Cardiac muscle cell (in vitro differentiated cells and primary cell): ENCODE data around the gene MYL6B. TPM values are rescaled to one million over a fixed set of nuclear protein-coding genes. Genes with fewer than 3 reads are reported as not detected.
A peak's percentile ranks its signal among the peaks of the same experiment; 100 is the strongest.

ENCODE experiments used
- DNase-seq, 2 donors: peaks; one replicate each; pipeline versions ENCODE4 v3.0.0 to v3.0.0-alpha.2; 2010 to 2017; ENCODE audit warnings: low read depth in 1 of 2, low spot score in 1 of 2
- H3K27ac ChIP-seq: fragments of 200-600 bp; sonication (generic); 2 replicates; pipeline ENCODE4 v1.5.1; 2016
- H3K27me3 ChIP-seq: fragments of 200-600 bp; sonication (generic); 2 replicates; pipeline ENCODE4 v1.6.0; 2016; ENCODE audit warnings: control low read depth
- H3K36me3 ChIP-seq: fragments of 200-600 bp; sonication (generic); 2 replicates; pipeline ENCODE4 v1.5.1; 2016; ENCODE audit warnings: control low read depth
- H3K4me1 ChIP-seq: fragments of 200-600 bp; sonication (generic); 2 replicates; pipeline ENCODE4 v1.8.1; 2017; ENCODE audit warnings: low read depth, mild to moderate bottlenecking, mixed run types
- H3K4me3 ChIP-seq: fragments of 200-600 bp; sonication (generic); 2 replicates; pipeline ENCODE4 v1.5.1; 2016; ENCODE audit warnings: mild to moderate bottlenecking
- H3K9me3 ChIP-seq: fragments of 200-600 bp; sonication (generic); 2 replicates; pipeline ENCODE4 v1.5.1; 2017; ENCODE audit warnings: low read depth, mild to moderate bottlenecking, control low read depth
- CTCF ChIP-seq: IDR thresholded peaks from 2 replicates; pipeline ENCODE4 v1.5.1; 2012; ENCODE audit warnings: low read depth, mild to moderate bottlenecking, low read length
- polyA plus RNA-seq: library from polyadenylated mRNA; unstranded; fragments of >200 nt; fragmentation: Nextera tagmentation; extraction: Ambion mirVana; gene quantifications from 2 replicates; pipeline ENCODE4 v1.2.1, GENCODE V29; 2016
- total RNA-seq: library from RNA; depleted of rRNA; stranded (reverse); fragments of >200 nt; gene quantifications from 2 replicates; pipeline ENCODE4 v1.2.3, GENCODE V29; 2016

MYL6B gene
- total and polyA plus RNA-seq, 2 experiments from 2014 or later: 142 to 293 TPM

GRCh38 chr12:56159482-56160192, 7.2 kb downstream of the MYL6B start:
- TF ChIP-seq CTCF: no peak
- H3K27me3 ChIP-seq: no peaks in the 10 kb centered on the region
- peaks cover 28% of the 10 kb centered on the region for H3K4me1 ChIP-seq
- H3K27ac ChIP-seq: peak overlapping the region; percentile 100
- H3K36me3 ChIP-seq: peaks cover 60% of the 10 kb centered on the region
- no peak for DNase-seq
- H3K4me3 ChIP-seq: peak overlapping the region; percentile 86
- H3K9me3 ChIP-seq: no peaks in the 10 kb centered on the region

- H3K36me3 ChIP-seq: peaks cover 61% of the 10 kb centered on the region
These were observed 7.9 kb downstream of the MYL6B start for GRCh38 chr12:56160193-56160763.

DNA sequence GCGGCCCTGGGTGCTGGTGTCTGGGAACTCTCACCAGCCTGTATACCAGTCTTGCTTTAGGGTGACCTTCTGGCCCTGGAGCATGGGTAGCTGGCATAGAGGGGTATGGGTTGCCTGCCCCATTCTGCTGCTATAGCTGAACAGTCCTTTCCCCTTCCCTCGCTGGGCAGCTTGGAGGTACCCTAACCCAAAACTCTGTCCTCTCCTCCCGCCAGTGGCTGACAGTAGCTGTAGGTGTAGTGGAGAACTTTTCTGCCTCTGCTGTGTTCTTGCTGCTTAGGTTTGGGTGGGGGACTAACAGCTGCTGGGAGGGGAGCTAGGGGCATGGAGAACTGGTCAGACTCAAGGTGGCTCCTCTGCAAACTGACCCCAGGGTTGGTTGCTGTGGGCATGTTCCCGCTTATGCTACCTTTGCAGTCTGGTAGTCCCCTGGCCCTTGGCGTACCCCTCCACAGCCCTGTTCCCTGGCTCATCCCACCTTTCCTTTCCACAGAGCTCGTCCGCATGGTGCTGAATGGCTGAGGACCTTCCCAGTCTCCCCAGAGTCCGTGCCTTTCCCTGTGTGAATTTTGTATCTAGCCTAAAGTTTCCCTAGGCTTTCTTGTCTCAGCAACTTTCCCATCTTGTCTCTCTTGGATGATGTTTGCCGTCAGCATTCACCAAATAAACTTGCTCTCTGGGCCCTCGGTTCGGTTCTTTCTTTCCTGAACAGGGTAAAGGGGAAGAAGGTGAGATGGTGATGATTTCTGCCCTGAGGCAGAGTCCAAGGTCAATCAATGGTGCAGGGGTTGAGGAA, 8.7 kb downstream of the MYL6B start:
- peaks cover 28% of the 10 kb centered on the region for H3K4me1 ChIP-seq
- H3K9me3 ChIP-seq: no peaks in the 10 kb centered on the region
- H3K36me3 ChIP-seq: peaks cover 68% of the 10 kb centered on the region
- H3K27ac ChIP-seq: peak overlapping the region; percentile 100
- H3K27me3 ChIP-seq: no peaks in the 10 kb centered on the region
- TF ChIP-seq CTCF: no peak
- DNase-seq: no peak
- H3K4me3 ChIP-seq: peak overlapping the region; percentile 86

More at GRCh38 chr12:56160193-56160763, 7.9 kb downstream of the MYL6B start:
- H3K4me3 ChIP-seq: peak overlapping the region; percentile 86
- H3K4me1 ChIP-seq: peaks cover 28% of the 10 kb centered on the region
- H3K9me3 ChIP-seq: no peaks in the 10 kb centered on the region
- DNase-seq: peak in 1 of 2 donors; percentile 55
- no peak for TF ChIP-seq CTCF
- peak overlapping the region; percentile 100 for H3K27ac ChIP-seq
- H3K27me3 ChIP-seq: no peaks in the 10 kb centered on the region

GRCh38 chr12:56161690-56162351, 9.4 kb downstream of the MYL6B start:
- Histone ChIP-seq H3K36me3 (peaks cover 73% of the 10 kb centered on the region), H3K4me3 (no peak overlapping the region), H3K9me3 (no peaks in the 10 kb centered on the region), H3K27ac (peak overlapping the region; percentile 100), H3K27me3 (no peaks in the 10 kb centered on the region), H3K4me1 (peaks cover 28% of the 10 kb centered on the region)
- peak in 1 of 2 donors; percentile 41 for DNase-seq
- no peak for TF ChIP-seq CTCF
